Measurements from ENCODE around the gene ANAPC1. TPM values are rescaled to one million over a fixed set of nuclear protein-coding genes. Genes with fewer than 3 reads are reported as not detected.
"Not testable (repeated sequence)": the region's sequence is repeated elsewhere in the genome, so short reads cannot be mapped to it uniquely, and the experiment has no call there.

The ANAPC1 gene
- total RNA-seq, 1 donor from 2014 or later = 60.6 TPM

DNA sequence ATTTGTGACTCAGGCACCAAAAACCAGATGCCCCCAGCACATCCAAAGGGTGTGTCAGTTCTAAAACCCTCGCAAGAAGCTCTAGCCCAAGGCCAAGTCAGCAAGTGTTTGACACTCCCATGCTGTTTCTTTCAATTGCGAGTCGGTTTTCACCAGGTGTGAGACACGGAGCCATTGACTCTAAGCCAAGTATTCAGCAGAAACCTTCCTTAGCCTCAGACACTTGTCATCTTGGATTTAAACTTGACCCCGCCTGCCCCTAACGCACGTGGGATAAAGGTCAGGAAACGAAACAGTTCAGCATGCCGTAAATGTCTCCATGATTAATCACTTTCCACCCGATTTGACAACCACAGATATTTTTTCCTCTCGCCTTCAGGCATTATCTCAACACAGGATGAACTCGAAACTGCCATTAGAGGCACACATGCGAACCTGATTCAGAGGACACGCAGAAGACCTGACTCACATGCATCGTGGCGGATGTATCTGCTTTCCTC lies 156.3 kb downstream of the ANAPC1 start:
- DNase-seq (ENCODE audit: low read depth) = peak; percentile 36
- not testable (repeated sequence) for FAIRE-seq; H3K36me3 ChIP-seq (ENCODE audit: control insufficient read depth, insufficient read depth, low read length); H3K4me3 ChIP-seq (ENCODE audit: low read depth, low read length); H3K27me3 ChIP-seq (ENCODE audit: control insufficient read depth, insufficient read depth, low read length)

DNA sequence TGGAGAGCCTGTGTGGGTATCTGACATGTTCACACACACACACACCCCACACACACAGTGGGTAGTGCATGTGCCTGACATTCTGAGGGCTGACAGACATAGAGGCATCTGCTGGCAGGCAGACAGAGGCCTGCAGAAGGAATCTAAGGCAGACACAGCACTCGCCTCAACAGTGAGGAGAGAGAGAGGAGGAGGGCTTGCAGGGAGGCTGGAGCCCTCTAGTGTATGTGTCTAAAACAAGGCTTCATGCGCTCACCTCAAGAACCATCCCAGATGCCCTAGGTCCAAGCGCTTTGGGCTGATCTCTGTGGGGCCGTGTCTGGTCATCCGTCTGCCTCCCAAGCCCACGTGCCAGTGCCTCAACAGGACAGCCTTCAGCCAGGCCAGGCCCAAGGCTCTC lies 158.3 kb downstream of the ANAPC1 start:
- H3K4me3 ChIP-seq (ENCODE audit: low read depth, low read length); DNase-seq (ENCODE audit: low read depth); H3K27me3 ChIP-seq (ENCODE audit: control insufficient read depth, insufficient read depth, low read length); FAIRE-seq; H3K36me3 ChIP-seq (ENCODE audit: control insufficient read depth, insufficient read depth, low read length): not testable (repeated sequence)
- TF ChIP-seq, protein P1, sequence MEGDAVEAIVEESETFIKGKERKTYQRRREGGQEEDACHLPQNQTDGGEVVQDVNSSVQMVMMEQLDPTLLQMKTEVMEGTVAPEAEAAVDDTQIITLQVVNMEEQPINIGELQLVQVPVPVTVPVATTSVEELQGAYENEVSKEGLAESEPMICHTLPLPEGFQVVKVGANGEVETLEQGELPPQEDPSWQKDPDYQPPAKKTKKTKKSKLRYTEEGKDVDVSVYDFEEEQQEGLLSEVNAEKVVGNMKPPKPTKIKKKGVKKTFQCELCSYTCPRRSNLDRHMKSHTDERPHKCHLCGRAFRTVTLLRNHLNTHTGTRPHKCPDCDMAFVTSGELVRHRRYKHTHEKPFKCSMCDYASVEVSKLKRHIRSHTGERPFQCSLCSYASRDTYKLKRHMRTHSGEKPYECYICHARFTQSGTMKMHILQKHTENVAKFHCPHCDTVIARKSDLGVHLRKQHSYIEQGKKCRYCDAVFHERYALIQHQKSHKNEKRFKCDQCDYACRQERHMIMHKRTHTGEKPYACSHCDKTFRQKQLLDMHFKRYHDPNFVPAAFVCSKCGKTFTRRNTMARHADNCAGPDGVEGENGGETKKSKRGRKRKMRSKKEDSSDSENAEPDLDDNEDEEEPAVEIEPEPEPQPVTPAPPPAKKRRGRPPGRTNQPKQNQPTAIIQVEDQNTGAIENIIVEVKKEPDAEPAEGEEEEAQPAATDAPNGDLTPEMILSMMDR (IDR thresholded peaks at IDR 0.05; ENCODE audit: insufficient read depth, low read length, severe bottlenecking) = peak; percentile 41

DNA sequence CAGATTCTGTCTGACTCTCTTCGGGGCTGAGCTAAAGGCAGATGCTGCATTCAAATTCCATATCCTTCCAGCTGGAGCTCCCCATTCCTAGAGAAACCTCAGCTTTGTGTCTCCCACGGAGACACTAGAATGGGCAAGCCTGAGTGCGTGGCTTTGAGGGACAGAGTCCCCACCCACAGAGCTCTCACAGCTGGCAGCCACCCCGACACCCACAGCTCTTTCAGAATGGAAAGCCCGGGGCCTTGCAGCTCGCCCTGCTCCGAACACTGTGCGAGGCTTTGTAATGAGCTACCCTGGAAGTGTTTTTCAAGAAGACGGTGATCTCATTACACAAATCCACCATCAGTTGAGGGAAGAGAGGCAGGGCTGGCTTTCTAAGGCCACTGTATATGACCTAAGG lies 164.4 kb downstream of the ANAPC1 start:
- H3K36me3 ChIP-seq (ENCODE audit: control insufficient read depth, insufficient read depth, low read length); DNase-seq (ENCODE audit: low read depth); H3K4me3 ChIP-seq (ENCODE audit: low read depth, low read length); H3K27me3 ChIP-seq (ENCODE audit: control insufficient read depth, insufficient read depth, low read length); FAIRE-seq: not testable (repeated sequence)

Other genes starting within 250 kb of the ANAPC1 start
- 3.9 and 5.8 TPM in 2 replicates for gene MERTK, start 14.4 kb upstream of the ANAPC1 start, total RNA-seq
- gene TMEM87B, start 171.1 kb upstream of the ANAPC1 start, total RNA-seq = 31.4 and 37.1 TPM in 2 replicates